Uterus (tissue), 4 donors: ENCODE data around the gene ZNF740. TPM values are rescaled to one million over a fixed set of nuclear protein-coding genes. Genes with fewer than 3 reads are reported as not detected.

Source experiments
- DNase-seq, 2 donors: peaks; one replicate each; pipeline ENCODE4 v3.0.0-alpha.2; 2019 to 2020
- H3K27ac ChIP-seq, 2 donors: fragments of 200-600 bp; sonication (generic); 1 replicate in 1 of 2; 2 replicates in 1 of 2; pipeline ENCODE4 v1.5.1; 2016 to 2018
- H3K27me3 ChIP-seq, 2 donors: fragments of 200-600 bp; sonication (generic); one replicate each; pipeline ENCODE4 v1.5.1; 2018 to 2019; ENCODE audit warnings: control low read depth in 1 of 2
- H3K36me3 ChIP-seq, 2 donors: fragments of 200-600 bp; sonication (generic); one replicate each; pipeline ENCODE4 v1.5.1; 2019; ENCODE audit warnings: control low read depth in 1 of 2
- H3K4me1 ChIP-seq, 2 donors: fragments of 200-600 bp; sonication (generic); one replicate each; pipeline ENCODE4 v1.5.1; 2018 to 2019; ENCODE audit warnings: control low read depth in 1 of 2
- H3K4me3 ChIP-seq, 2 donors: fragments of 200-600 bp; sonication (generic); 1 replicate in 1 of 2; 2 replicates in 1 of 2; pipeline ENCODE4 v1.5.1; 2018 to 2019; ENCODE audit warnings: mild to moderate bottlenecking in 1 of 2
- H3K9me3 ChIP-seq, 2 donors: fragments of 200-600 bp; sonication (generic); one replicate each; pipeline ENCODE4 v1.5.1; 2019; ENCODE audit warnings: control low read depth in 1 of 2
- CTCF ChIP-seq, 4 experiments: fragments of 200-600 bp in 2 of 4; fragments of 450-650 bp in 2 of 4; sonication (generic) in 2 of 4; IDR thresholded peaks; one replicate each; pipeline ENCODE4 v1.5.1; 2016 to 2019; ENCODE audit warnings: antibody characterized with exemption in 4 of 4, mild to moderate bottlenecking in 2 of 4, moderate library complexity in 1 of 4
- POLR2A ChIP-seq, 2 donors: fragments of 450-650 bp; IDR thresholded peaks; one replicate each; pipeline ENCODE4 v1.6.1; 2016; ENCODE audit warnings: antibody characterized with exemption in 2 of 2, mild to moderate bottlenecking in 1 of 2, moderate library complexity in 1 of 2
- intact Hi-C: fragments of 100-400 bp; cut with DNase I; formaldehyde crosslinking; loops from one replicate; pipeline ENCODE4 v1.15.1; 2023; ENCODE audit warnings: low total_unique reads
- total RNA-seq, 4 donors: library from RNA; depleted of rRNA in 3 of 4; stranded (reverse); fragments of >200 nt in 3 of 4; gene quantifications; one replicate each; pipeline versions ENCODE4 v1.1.0 to v1.2.4, GENCODE V29; 2014 to 2023
- donor health status: DM: yes; HTN: yes; CAD: no.

ZNF740 gene
- total RNA-seq, 4 donors from 2014 or later = 7.7 to 55.5 (median 25.9) TPM

- Histone ChIP-seq H3K36me3 (no peaks in the 10 kb centered on the region), H3K4me3 (no peak overlapping the region), H3K9me3 (no peaks in the 10 kb centered on the region), H3K4me1 (peaks cover 6 to 16% of the 10 kb centered on the region in 2 donors), H3K27ac (no peak overlapping the region), H3K27me3 (no peaks in the 10 kb centered on the region)
- DNase-seq = peak; percentile 82 to 84
- intact Hi-C loops = loop anchor here (10.0 kb wide), 1 partner anchor 71 kb away; no protein-coding TSS in a partner anchor
- TF ChIP-seq CTCF (IDR thresholded peaks at IDR 0.05) (peak; percentile 94 to 98 (median 96)), POLR2A (IDR thresholded peaks at IDR 0.05) (peak in 1 of 2 donors; percentile 30)
Measured at GRCh38 chr12:53213348-53213747, 32.8 kb downstream of the ZNF740 start.

GRCh38 chr12:53214221-53214620, 33.7 kb downstream of the ZNF740 start:
- no peak for TF ChIP-seq POLR2A (IDR thresholded peaks at IDR 0.05)
- no peak for TF ChIP-seq CTCF (IDR thresholded peaks at IDR 0.05)
- Histone ChIP-seq H3K27ac (peak overlapping the region; percentile 24 to 37), H3K4me3 (no peak overlapping the region), H3K4me1 (peaks cover 0 to 16% of the 10 kb centered on the region in 2 donors), H3K36me3 (no peaks in the 10 kb centered on the region), H3K9me3 (no peaks in the 10 kb centered on the region), H3K27me3 (no peaks in the 10 kb centered on the region)
- intact Hi-C loops = loop anchor here (10.0 kb wide), 1 partner anchor 71 kb away; no protein-coding TSS in a partner anchor
- no peak for DNase-seq

- DNase-seq = peak in 1 of 2 donors; percentile 71
- Histone ChIP-seq H3K4me3 (no peak overlapping the region), H3K4me1 (peaks cover 0 to 16% of the 10 kb centered on the region in 2 donors), H3K36me3 (no peaks in the 10 kb centered on the region), H3K9me3 (no peaks in the 10 kb centered on the region), H3K27me3 (no peaks in the 10 kb centered on the region), H3K27ac (peak overlapping the region; percentile 37 to 40)
- TF ChIP-seq CTCF (IDR thresholded peaks at IDR 0.05) (no peak), POLR2A (IDR thresholded peaks at IDR 0.05) (no peak)
- intact Hi-C loops = loop anchor here (5.0 to 10.0 kb wide), 2 partner anchors 37 to 70 kb away; a partner anchor contains a TSS
Measured at GRCh38 chr12:53214687-53215455, 34.3 kb downstream of the ZNF740 start.

GRCh38 chr12:53215497-53215896, 35.0 kb downstream of the ZNF740 start:
- H3K36me3 ChIP-seq = no peaks in the 10 kb centered on the region
- peaks cover 0 to 16% of the 10 kb centered on the region in 2 donors for H3K4me1 ChIP-seq
- TF ChIP-seq POLR2A (IDR thresholded peaks at IDR 0.05) = no peak
- no peak for TF ChIP-seq CTCF (IDR thresholded peaks at IDR 0.05)

More at GRCh38 chr12:53215497-53215896, 35.0 kb downstream of the ZNF740 start:
- H3K27me3 ChIP-seq = no peaks in the 10 kb centered on the region
- no peaks in the 10 kb centered on the region for H3K9me3 ChIP-seq
- intact Hi-C loops = loop anchor here (5.0 to 10.0 kb wide), 2 partner anchors 37 to 69 kb away; a partner anchor contains a TSS
- DNase-seq = no peak
- H3K4me3 ChIP-seq = no peak overlapping the region
- H3K27ac ChIP-seq = peak overlapping the region; percentile 37 to 40
